Thoracic aorta (tissue), 2 donors: ENCODE measurements around the gene MARS1. TPM values are rescaled to one million over a fixed set of nuclear protein-coding genes. Genes with fewer than 3 reads are reported as not detected.
A peak's percentile ranks its signal among the peaks of the same experiment; 100 is the strongest.

Source experiments
- ATAC-seq: fragments of 150-250 bp; one replicate; pipeline ENCODE4 v1.8.0; 2017; ENCODE audit warnings: low read depth; ENCODE audit not compliant: insufficient number of reproducible peaks, low FRiP score
- DNase-seq: peaks from one replicate; pipeline ENCODE4 v3.0.0-alpha.2; 2020; ENCODE audit warnings: low spot score
- H3K27ac ChIP-seq, 2 donors: fragments of 200-600 bp; sonication (generic); 1 replicate in 1 of 2; 2 replicates in 1 of 2; pipeline ENCODE4 v1.5.1; 2016; ENCODE audit warnings: mild to moderate bottlenecking in 2 of 2, moderate library complexity in 2 of 2
- H3K27me3 ChIP-seq: fragments of 200-600 bp; sonication (generic); replicated peaks from 2 replicates; pipeline ENCODE4 v1.6.0; 2016; ENCODE audit warnings: mild to moderate bottlenecking; ENCODE audit not compliant: insufficient read depth
- H3K36me3 ChIP-seq: fragments of 200-600 bp; sonication (generic); one replicate; pipeline ENCODE4 v1.5.1; 2016
- H3K4me1 ChIP-seq, 2 donors: fragments of 200-600 bp; sonication (generic); 1 replicate in 1 of 2; 2 replicates in 1 of 2; pipeline versions ENCODE4 v1.5.1 to v1.6.0; 2016; ENCODE audit warnings: low read depth in 2 of 2, mild to moderate bottlenecking in 1 of 2; ENCODE audit not compliant: control insufficient read depth in 1 of 2
- H3K4me3 ChIP-seq: fragments of 200-600 bp; sonication (generic); 2 replicates; pipeline ENCODE4 v1.5.1; 2016; ENCODE audit warnings: mild to moderate bottlenecking
- H3K9me3 ChIP-seq: fragments of 200-600 bp; sonication (generic); 2 replicates; pipeline ENCODE4 v1.5.1; 2016
- CTCF ChIP-seq: fragments of 200-600 bp; sonication (generic); IDR thresholded peaks from one replicate; pipeline ENCODE4 v1.5.1; 2019; ENCODE audit warnings: antibody characterized with exemption
- total RNA-seq, 2 donors: library from RNA; depleted of rRNA; stranded (reverse); fragments of >200 nt; gene quantifications; one replicate each; pipeline versions ENCODE4 v1.1.0 to v1.2.3, GENCODE V29; 2016

MARS1 gene
- total RNA-seq, 2 donors from 2014 or later, result 58.8 to 104 TPM

GRCh38 chr12:57476993-57477709 is 10.7 kb upstream of the MARS1 start:
- no peak for TF ChIP-seq CTCF
- Histone ChIP-seq H3K27me3 (no peaks in the 10 kb centered on the region), H3K9me3 (no peaks in the 10 kb centered on the region), H3K4me1 (peaks cover 15 to 17% of the 10 kb centered on the region in 2 donors), H3K36me3 (no peaks in the 10 kb centered on the region), H3K27ac (no peak overlapping the region), H3K4me3 (peak overlapping the region; percentile 72)
- ATAC-seq (no peak), DNase-seq (no peak)

- H3K4me1 ChIP-seq, result peaks cover 15 to 17% of the 10 kb centered on the region in 2 donors
- H3K27ac ChIP-seq, result peak overlapping the region; percentile 17 to 34
- no peak for ATAC-seq
- TF ChIP-seq CTCF, result no peak
- H3K9me3 ChIP-seq, result no peaks in the 10 kb centered on the region
- H3K4me3 ChIP-seq, result peak overlapping the region; percentile 72
- DNase-seq, result no peak
- no peaks in the 10 kb centered on the region for H3K27me3 ChIP-seq
- no peaks in the 10 kb centered on the region for H3K36me3 ChIP-seq
These were observed 9.9 kb upstream of the MARS1 start for GRCh38 chr12:57477710-57478681.

GRCh38 chr12:57479043-57479375 is 8.9 kb upstream of the MARS1 start:
- DNase-seq (no peak), ATAC-seq (no peak)
- H3K27ac ChIP-seq, result peak overlapping the region in 1 of 2 donors; percentile 34
- peaks cover 15 to 17% of the 10 kb centered on the region in 2 donors for H3K4me1 ChIP-seq
- no peaks in the 10 kb centered on the region for H3K36me3 ChIP-seq
- TF ChIP-seq CTCF, result no peak
- H3K9me3 ChIP-seq, result no peaks in the 10 kb centered on the region
- no peak overlapping the region for H3K4me3 ChIP-seq
- H3K27me3 ChIP-seq, result no peaks in the 10 kb centered on the region

- DNase-seq (no peak), ATAC-seq (no peak)
- no peaks in the 10 kb centered on the region for H3K27me3 ChIP-seq
- H3K4me3 ChIP-seq, result no peak within 1 kb of the TSS
- H3K36me3 ChIP-seq, result no peaks in the 10 kb centered on the region
- no peak for TF ChIP-seq CTCF
- no peaks in the 10 kb centered on the region for H3K9me3 ChIP-seq
- peak within 1 kb of the TSS; percentile 17 to 34 for H3K27ac ChIP-seq
- H3K4me1 ChIP-seq, result peaks cover 15 to 17% of the 10 kb centered on the region in 2 donors
These were observed 8.3 kb upstream of the MARS1 start, which contains the start of gene ARHGAP9 for GRCh38 chr12:57479376-57480115. Gene ARHGAP9 (minus strand): TSS chr12:57479866. CDS start chr12:57479406, 460 bp downstream.
